CD4-positive, alpha-beta T cell treated with Interleukin-17A for 4 hours (primary cell): ENCODE data around the gene FURIN.
"Not testable (repeated sequence)": the region's sequence is repeated elsewhere in the genome, so short reads cannot be mapped to it uniquely, and the experiment has no call there.

ENCODE experiments used
- DNase-seq: peaks from one replicate; pipeline ENCODE4 v3.0.0-alpha.2; 2020; ENCODE audit warnings: mixed read lengths

The FURIN gene

DNA sequence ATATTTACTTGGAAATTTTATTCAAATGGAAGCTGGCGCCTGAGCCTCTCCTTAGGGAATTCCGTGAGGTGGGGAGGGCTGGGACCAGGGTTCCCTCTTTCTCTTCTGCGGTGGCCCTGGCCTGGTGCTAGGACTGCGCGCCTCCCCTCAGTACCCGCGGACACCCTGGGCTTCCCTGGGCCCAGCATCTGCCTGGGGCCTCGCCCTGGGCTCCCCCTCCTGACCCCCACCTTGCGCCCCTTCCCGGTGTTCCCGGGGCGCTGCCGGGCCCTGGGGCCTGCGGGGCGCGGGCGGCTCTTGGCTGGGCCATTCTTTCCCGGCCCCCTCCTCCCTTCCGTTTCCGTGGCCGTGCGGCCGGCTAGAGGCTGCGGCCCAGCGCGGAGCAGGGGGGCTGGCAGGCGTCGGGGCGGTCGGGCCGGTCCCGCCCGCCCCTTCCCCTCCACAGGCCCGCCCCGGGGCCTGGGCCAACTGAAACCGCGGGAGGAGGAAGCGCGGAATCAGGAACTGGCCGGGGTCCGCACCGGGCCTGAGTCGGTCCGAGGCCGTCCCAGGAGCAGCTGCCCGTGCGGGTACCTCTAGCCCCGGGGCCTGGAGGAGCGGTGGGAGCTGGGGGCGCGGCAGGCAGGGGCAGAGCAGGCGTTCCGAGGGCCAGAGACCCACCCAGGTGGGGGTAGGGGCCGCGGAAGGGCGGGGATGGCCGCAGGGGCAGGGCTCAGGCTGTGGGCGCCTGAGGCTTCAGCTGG, 15.8 kb downstream of the FURIN start, which contains the start of gene FES:
Gene FES (plus strand): TSS at position 529 of the 743 bp plus-strand sequence. CDS start 542 bp downstream, outside the sequence.
- DNase-seq, result peak; percentile 2

DNA sequence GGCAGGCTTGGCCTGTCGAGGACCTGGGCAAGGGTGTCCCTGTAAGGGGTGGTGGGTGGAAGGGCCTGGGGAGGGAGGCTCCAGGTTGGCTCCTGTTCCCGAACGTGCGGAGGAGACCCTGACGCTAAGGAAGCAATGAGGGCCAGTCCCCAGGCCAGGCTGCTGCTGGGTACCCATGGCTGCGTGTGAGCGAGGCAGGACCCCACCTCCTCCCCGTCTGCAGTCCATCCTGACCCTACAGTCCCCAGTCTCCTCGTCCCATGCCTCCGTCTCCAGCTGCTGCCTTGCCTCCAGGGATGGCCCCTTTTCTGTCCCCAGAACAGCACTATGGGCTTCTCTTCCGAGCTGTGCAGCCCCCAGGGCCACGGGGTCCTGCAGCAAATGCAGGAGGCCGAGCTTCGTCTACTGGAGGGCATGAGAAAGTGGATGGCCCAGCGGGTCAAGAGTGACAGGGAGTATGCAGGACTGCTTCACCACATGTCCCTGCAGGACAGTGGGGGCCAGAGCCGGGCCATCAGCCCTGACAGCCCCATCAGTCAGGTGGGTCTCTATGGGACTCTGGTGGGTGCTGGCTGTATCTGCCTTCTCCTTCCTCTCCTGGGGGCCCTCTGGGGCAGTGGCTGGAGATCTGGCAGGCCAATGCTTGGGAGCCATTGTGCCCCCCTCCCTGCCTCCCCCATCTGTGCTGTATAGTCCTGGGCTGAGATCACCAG, 16.5 kb downstream of the FURIN start:
- DNase-seq, result peak; percentile 2

DNA sequence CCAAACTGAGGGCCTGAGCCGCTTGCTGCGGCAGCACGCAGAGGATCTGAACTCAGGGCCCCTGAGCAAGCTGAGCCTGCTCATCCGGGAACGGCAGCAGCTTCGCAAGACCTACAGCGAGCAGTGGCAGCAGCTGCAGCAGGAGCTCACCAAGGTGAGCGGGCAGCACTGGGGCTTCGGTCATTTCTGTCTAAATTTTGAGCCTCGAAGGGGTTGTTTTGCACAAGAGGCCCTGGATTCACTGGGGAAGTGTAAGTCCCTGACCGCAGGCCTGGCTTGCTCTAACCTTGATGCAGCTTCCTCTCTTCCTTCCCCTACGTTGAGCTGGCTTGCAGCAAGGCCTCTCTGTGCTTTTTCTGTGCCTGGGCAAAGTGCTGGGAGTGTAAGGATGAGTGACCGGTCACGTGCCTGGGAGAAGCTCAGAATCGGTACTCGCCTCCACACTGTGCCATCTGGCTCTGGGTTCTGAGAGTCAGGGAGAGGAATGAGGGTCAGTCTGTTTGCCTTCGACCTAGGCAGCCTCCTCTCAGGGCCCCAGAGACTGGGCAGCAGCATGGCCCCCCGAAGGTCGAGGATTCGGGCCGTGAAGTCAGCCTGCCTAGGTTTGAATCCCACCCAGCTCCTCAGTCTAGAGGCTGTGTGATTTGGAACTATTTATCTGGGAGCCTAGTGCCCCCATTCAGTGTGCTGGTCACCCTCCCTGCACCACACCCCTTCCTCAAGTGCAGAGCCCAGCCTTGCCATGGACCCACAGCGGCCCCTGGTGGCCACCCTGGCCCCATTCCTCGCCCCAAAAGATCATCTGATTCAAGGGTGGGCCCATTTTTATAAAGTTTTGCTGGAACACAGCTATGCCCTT, 17.3 kb downstream of the FURIN start:
- peak; percentile 88 for DNase-seq

DNA sequence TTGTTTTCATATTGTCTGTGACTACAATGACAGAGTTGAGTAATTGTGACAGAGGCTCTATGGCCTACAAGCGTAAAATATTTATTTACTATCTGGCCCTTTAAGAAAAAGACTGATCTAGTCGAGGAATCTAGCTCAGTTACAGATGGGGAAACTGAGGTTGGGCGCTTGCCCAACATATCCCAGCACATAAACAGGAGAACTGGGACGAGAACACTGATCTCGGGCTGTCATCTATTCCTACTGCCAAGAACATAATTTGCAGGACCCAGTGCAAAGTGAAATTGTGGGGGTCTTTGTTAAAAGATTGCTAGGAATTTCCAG, 17.9 kb downstream of the FURIN start:
- no peak for DNase-seq

DNA sequence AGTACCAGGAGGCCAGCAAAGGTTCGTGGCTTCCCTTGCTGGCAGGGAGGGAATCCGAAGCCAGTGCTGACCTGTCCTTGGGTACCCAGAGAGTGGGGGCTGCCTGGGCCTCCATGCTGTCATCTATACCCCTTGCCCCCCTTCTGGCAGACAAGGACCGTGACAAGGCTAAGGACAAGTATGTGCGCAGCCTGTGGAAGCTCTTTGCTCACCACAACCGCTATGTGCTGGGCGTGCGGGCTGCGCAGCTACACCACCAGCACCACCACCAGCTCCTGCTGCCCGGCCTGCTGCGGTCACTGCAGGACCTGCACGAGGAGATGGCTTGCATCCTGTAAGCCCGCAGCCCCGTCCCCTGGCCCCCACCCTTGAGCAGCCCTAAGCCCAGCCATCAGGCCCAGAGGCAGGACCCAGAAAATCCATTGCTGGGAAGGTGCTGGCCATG, 18.7 kb downstream of the FURIN start:
- no peak for DNase-seq

- DNase-seq, result no peak
These were observed 20.9 kb downstream of the FURIN start for GRCh38 chr15:90889313-90889730.

DNA sequence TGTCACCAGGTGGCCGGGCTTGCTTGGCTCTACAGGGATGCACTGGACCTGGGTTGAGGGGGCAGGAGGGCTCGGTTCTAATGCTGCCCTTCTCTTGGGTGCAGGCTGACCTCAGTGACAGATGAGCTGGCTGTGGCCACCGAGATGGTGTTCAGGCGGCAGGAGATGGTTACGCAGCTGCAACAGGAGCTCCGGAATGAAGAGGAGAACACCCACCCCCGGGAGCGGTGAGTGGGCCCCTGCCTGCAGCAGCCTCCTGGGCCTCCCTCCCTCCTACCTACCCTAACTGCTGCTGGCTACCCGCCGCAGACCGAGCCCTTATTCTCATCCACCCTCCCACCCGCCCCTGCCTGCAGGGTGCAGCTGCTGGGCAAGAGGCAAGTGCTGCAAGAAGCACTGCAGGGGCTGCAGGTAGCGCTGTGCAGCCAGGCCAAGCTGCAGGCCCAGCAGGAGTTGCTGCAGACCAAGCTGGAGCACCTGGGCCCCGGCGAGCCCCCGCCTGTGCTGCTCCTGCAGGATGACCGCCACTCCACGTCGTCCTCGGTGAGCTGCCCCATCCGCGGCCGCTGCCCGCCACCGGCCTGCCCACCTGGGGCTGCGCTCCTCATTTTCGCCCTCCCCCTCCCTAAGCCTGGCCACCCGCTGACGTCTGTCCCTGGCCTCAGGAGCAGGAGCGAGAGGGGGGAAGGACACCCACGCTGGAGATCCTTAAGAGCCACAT, 21.5 kb downstream of the FURIN start:
- DNase-seq, result peak; percentile 1

DNA sequence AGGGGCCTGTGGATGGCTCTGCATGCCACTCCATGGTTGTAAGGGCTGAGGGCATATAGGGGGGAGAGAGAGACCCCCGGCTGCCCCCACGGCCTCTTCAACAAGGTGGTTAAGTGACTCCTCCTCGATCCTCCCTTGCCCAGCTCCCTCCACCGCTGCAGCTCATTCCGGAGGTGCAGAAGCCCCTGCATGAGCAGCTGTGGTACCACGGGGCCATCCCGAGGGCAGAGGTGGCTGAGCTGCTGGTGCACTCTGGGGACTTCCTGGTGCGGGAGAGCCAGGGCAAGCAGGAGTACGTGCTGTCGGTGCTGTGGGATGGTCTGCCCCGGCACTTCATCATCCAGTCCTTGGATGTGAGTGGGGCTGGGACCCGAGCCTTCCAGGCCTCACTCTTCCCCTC, 22.5 kb downstream of the FURIN start:
- DNase-seq, result no peak

DNA sequence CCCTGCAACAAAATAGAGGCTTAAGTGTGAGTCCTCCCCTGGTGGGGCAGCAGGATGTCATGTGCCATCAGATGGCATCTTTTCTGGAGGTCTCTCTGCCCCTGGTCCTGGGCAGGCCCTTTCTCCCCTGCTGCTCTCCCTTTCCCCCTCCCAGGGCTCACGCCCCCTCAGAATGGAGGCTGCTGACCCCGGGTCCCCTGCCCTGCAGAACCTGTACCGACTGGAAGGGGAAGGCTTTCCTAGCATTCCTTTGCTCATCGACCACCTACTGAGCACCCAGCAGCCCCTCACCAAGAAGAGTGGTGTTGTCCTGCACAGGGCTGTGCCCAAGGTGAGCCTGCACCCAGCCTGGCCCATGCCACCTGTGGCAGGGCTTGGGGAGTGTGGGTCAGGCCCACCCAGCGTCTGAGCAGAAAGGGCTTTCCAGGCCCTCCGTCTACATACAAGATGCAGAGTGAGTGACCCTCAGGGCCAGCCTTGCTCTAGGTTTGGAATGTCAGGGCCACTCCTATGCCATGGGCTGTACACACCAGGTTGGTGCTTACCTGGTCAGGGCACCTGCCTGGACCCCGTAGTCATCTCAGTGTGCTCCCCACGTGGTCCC, 23.1 kb downstream of the FURIN start:
- no peak for DNase-seq

- DNase-seq, result no peak
These were observed 23.6 kb downstream of the FURIN start for GRCh38 chr15:90892023-90892422.

GRCh38 chr15:90892498-90893174, 24.2 kb downstream of the FURIN start:
- DNase-seq, result no peak

- no peak for DNase-seq
These were observed 25.0 kb downstream of the FURIN start for GRCh38 chr15:90893175-90894090.

- no peak for DNase-seq
These were observed 27.3 kb downstream of the FURIN start for GRCh38 chr15:90895571-90896117.

DNA sequence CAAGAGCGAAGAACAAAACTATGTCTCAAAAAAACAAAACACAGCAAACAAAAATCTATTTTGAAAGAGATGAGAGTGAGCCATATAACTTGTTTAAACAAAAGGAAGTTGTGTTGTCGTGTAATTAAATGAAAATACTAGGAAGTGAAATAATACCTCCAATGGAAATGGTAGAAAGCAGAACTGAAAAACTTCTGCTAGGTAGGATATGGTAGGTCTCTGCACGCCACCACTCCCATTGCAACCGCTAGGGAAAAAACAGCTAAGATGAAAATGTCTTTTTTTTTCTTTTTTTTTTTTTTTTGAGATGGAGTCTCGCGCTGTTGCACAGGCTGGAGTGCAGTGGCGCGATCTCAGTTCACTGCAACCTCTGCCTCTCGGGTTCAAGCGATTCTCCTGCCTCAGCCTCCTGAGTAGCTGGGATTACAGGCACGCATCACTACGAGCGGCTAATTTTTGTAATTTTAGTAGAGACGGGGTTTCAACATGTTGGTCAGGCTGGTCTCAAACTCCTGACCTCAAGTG, 28.8 kb downstream of the FURIN start:
- not testable (repeated sequence) for DNase-seq

GRCh38 chr15:90901175-90902039, 33.0 kb downstream of the FURIN start:
- no peak for DNase-seq

DNA sequence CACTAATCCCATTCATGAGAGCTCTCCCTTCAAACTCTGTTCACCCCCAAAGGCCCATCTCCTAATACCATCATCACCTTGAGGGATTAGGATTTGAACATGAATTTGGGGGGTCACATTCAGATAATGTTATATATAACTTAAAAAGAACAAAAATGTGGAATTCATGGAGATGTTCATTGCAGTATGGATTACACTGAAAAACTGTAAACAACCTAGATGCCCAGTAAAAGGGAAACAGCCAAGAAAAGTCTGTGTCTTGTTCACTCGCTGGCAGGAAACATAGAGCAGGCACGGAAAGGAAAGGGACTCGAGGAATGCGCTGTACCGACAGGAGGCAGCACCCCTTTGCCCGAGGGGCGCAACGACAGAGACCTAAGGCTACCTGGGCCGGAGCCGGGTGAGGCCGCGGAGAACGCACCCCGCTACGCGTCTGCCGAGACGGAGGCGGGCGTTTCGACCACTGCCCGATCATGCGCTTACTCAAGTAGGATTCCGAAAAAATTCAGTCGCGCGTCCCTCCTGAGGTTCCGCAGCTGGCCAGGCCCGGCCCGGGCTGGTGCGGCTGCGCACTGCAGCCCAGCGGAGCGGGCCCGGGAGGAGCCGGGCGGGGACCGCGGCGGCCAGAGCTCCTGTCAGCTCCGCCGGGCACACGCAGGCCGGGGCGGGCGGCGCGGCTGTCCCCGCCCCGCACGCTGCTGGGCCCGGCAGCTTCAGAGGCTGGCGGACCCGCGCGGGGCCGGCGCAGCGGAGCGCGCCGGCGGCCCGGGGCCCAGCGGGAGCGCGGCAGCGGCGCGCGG, 33.9 kb downstream of the FURIN start:
- DNase-seq, result peak; percentile 78

DNA sequence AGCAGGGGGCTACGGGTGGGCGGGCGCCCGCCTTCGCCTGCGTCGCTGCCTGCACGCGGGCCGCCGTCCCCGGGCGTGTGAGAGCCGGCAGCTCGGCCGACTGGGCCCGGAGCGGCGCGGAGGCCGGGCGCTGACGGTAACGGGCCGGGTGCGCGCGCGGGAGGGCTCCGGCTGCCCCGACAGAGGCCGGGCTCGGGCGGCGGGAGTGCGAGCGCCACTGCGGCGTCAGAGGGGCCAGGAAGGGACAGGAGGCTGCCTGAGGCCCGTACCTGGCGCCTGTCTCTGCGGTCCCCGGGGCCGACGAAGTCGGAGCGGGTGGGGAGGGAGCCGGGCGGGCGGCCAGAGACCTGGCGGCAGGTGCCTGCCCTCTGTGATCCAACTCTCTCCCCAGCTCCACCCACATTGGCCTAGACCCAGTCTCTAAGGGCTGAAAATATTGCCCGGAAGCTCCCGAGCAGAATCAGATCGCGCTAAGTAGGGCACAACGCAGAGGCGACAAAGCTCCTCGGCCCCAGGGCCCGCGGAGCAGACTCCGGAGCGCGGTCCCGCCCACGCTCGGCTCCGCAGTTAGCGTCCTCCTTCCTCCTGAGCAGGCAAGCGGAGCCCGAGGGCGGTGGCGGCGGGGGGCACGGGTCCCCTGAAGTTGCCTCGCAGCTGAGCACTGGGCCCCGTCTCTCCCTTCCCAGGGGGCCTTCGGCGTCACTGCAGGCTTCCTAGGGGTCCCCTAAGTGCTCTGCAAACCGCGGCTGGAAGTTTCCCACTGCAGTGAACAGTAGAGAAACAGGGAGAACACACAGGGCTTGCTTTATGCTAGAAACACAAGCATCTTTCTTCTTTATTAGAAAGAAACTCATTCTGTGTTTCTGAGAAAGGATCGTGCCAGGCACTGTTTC, 34.7 kb downstream of the FURIN start, which contains the start of gene MAN2A2:
Gene MAN2A2 (plus strand): TSS at position 463 of the 893 bp plus-strand sequence. CDS start 906 bp downstream, outside the sequence.
- DNase-seq, result peak; percentile 78
